ENCODE results near the gene SCNN1G.

DNA sequence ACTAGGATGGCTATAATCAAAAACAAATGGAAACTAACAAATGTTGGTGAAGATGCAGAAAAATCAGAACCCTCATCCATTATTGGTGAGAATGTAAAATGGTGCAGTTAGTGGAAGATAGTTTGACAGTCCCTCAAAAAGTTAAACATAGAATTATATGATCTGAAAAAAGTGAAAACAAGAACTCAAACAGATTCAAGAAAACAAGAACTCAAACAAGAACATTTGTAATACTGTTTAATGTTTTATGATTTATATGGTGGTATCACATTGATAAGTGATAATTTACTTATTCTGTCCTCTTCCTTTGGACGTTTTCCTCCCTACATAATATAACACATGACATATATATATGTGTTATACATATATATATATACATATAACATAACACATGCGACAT, 45.3 kb upstream of the SCNN1G start:
- TF ChIP-seq EZH2 (IDR thresholded peaks at IDR 0.05; ENCODE audit: insufficient read depth, poor library complexity, severe bottlenecking) (no peak), EZH2phosphoT487 (IDR thresholded peaks at IDR 0.05; ENCODE audit: insufficient read depth, low read depth) (no peak)

All from GM23248 (cell line).